Type B pancreatic cell (in vitro differentiated cells): ENCODE measurements around the gene CD46. TPM values are rescaled to one million over a fixed set of nuclear protein-coding genes. Genes with fewer than 3 reads are reported as not detected.

Experiments
- DNase-seq: peaks from one replicate; pipeline ENCODE4 v3.0.0; 2021; ENCODE audit warnings: mixed read lengths; ENCODE audit not compliant: unreplicated experiment; ENCODE audit errors: extremely low spot score
- H3K27ac Mint-ChIP-seq: 2 replicates; pipeline ENCODE4 v1.8.0; 2021; ENCODE audit warnings: mild to moderate bottlenecking, mixed read lengths
- H3K27me3 Mint-ChIP-seq: 2 replicates; pipeline ENCODE4 v1.8.0; 2021; ENCODE audit warnings: mixed read lengths
- H3K36me3 Mint-ChIP-seq: 2 replicates; pipeline ENCODE4 v1.8.0; 2021; ENCODE audit warnings: mixed read lengths
- H3K4me1 Mint-ChIP-seq: one replicate; pipeline ENCODE4 v1.8.0; 2021; ENCODE audit warnings: mixed read lengths; ENCODE audit not compliant: unreplicated experiment
- H3K4me3 Mint-ChIP-seq: 2 replicates; pipeline ENCODE4 v1.8.0; 2021; ENCODE audit warnings: mild to moderate bottlenecking, mixed read lengths
- H3K9me3 Mint-ChIP-seq: 2 replicates; pipeline ENCODE4 v1.8.0; 2021; ENCODE audit warnings: mixed read lengths
- CTCF ChIP-seq: fragments of 200-600 bp; sonication (generic); conservative IDR thresholded peaks from 2 replicates; pipeline ENCODE4 v1.5.0; 2021; ENCODE audit warnings: antibody characterized with exemption, mild to moderate bottlenecking
- total RNA-seq: library from RNA; stranded (reverse); gene quantifications from 2 replicates; pipeline ENCODE4 v1.2.1, GENCODE V29; 2021; ENCODE audit warnings: low replicate concordance

Gene CD46
- total RNA-seq, 1 donor from 2014 or later, result 155 TPM

GRCh38 chr1:207744000-207744534 lies 7.8 kb upstream of the CD46 start:
- Mint-ChIP-seq H3K4me1 (peaks cover 5% of the 10 kb centered on the region), H3K27me3 (no peaks in the 10 kb centered on the region), H3K27ac (no peak overlapping the region), H3K9me3 (no peaks in the 10 kb centered on the region), H3K4me3 (no peak overlapping the region), H3K36me3 (no peaks in the 10 kb centered on the region)
- no peak for TF ChIP-seq CTCF
- no peak for DNase-seq

- H3K4me1 Mint-ChIP-seq, result peaks cover 8% of the 10 kb centered on the region
- DNase-seq, result no peak
Observed at GRCh38 chr1:207745285-207745684, 6.6 kb upstream of the CD46 start.

DNA sequence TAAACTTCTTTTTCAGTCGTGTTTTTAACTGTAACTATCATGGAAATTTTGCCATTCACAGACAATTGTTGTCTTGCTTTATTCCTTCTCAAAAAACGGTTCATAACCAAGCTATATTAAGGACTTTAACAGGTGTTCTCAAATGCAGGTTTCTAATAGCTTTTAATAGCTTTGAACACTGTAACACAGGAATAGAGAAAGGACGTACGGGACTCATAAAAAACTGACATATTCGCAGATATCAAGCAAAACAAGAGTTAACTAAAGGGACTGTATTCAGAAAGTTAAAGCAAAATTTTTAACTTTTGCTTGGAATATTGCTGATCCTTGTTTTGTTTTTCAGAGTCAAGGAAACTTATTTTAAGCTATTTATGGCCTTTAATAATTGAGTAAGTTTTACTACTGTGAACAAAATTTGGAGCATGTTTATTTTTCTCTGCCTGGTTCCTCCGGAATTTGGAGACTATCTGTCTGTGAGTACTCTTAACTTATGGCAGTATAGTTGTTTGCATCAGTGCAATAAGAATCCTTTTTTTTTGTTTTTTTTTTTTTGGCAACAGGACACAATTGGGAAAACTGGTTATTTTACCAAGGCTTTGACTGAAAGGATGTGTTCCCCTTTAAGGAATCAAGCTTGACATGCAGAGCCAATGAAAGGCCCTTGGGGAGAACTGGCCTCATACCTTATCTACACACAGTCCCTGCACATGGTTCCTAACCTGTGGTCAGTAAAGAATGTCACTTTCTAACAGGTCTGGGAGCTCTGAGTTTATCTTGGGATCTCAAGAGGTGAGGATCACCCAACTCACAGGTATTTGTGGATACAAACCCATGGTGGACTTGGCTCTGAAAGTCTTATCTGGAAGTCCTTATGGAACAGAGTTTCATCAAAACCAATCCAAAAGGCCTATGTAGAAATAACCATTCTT lies 5.8 kb upstream of the CD46 start:
- Mint-ChIP-seq H3K36me3 (no peaks in the 10 kb centered on the region), H3K27ac (no peak overlapping the region), H3K4me3 (no peak overlapping the region), H3K27me3 (no peaks in the 10 kb centered on the region), H3K9me3 (no peaks in the 10 kb centered on the region), H3K4me1 (peaks cover 14% of the 10 kb centered on the region)
- TF ChIP-seq CTCF, result no peak
- DNase-seq, result no peak

More at GRCh38 chr1:207745285-207745684, 6.6 kb upstream of the CD46 start:
- Mint-ChIP-seq H3K4me3 (no peak overlapping the region), H3K27ac (no peak overlapping the region), H3K27me3 (no peaks in the 10 kb centered on the region), H3K9me3 (no peaks in the 10 kb centered on the region), H3K36me3 (no peaks in the 10 kb centered on the region)
- TF ChIP-seq CTCF, result no peak

DNA sequence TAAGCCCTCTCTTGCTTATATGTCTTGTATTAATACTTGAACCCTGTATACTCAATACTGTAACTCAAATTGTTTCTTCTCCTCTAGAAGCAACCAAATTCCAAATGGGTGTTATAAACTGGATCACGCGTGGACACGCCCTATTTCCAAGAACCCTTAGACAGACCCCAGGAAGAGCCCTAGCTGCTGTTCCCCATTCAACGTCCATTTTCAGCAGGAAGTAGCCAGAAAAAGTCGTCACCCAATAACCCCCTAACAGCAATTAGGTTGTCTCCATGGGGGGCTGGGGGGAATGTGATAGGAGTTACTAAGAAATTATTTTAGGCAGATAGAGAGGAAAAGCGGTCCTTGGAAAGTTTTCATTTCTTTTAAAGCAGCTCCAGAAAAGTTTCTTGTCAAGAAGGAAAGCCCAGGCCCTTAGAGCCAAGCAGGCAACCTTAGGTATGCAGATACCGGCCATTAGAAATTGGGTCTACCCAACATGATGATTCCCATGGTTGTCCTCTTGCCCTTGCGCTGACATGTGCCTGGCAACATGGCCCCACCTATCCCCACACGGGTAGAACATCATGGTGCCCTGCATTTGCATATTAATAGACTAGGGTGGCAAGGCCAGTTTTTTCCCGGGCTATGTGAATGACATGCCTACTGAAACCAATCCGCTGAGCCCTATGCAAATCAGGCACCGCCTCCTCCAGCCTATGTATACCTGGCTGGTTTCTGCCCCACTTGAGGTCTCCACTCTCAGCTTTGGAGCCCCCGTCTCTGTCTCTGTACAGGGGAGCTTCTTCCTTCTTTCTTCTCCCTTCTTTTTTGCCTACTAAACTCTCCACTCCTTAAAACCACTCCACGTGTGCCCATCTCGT lies 4.0 kb upstream of the CD46 start:
- no peak for DNase-seq
- no peaks in the 10 kb centered on the region for H3K36me3 Mint-ChIP-seq
- H3K9me3 Mint-ChIP-seq, result no peaks in the 10 kb centered on the region
- peak overlapping the region; percentile 18 for H3K27ac Mint-ChIP-seq
- H3K27me3 Mint-ChIP-seq, result no peaks in the 10 kb centered on the region
- peaks cover 16% of the 10 kb centered on the region for H3K4me1 Mint-ChIP-seq
- no peak overlapping the region for H3K4me3 Mint-ChIP-seq
- no peak for TF ChIP-seq CTCF

GRCh38 chr1:207748737-207749528 lies 2.9 kb upstream of the CD46 start:
- H3K9me3 Mint-ChIP-seq, result no peaks in the 10 kb centered on the region
- H3K4me3 Mint-ChIP-seq, result peak overlapping the region; percentile 8
- DNase-seq, result no peak
- peaks cover 20% of the 10 kb centered on the region for H3K4me1 Mint-ChIP-seq
- no peaks in the 10 kb centered on the region for H3K36me3 Mint-ChIP-seq
- TF ChIP-seq CTCF, result no peak
- H3K27ac Mint-ChIP-seq, result peak overlapping the region; percentile 18
- H3K27me3 Mint-ChIP-seq, result no peaks in the 10 kb centered on the region
